ENCODE data around the gene TSPYL1. TPM values are rescaled to one million over a fixed set of nuclear protein-coding genes. Genes with fewer than 3 reads are reported as not detected.

The TSPYL1 gene
- total and polyA plus RNA-seq, 9 of the 15 experiments (the other 6 are each of a cell fraction or from before 2014, with no cell fraction given): 23.1 to 56.8 (median 37.9) TPM

- Histone ChIP-seq H4K20me1 (replicated peaks; ENCODE audit: control insufficient read depth, insufficient read depth, low read length) (peaks cover 4% of the 10 kb centered on the region; the same call in 1 of the 2 replicates), H3K9ac (ENCODE audit: insufficient read depth in 1 of 2, low read depth in 2 of 2, low read length in 2 of 2) (no peak overlapping the region), H2AFZ (ENCODE audit: low read depth, low read length) (no peak overlapping the region), H3K79me2 (ENCODE audit: control insufficient read depth, insufficient read depth, low read length) (peaks cover 34% of the 10 kb centered on the region), H3K27me3 (ENCODE audit: control insufficient read depth in 2 of 2, insufficient read depth in 2 of 2, low read length in 2 of 2) (no peaks in the 10 kb centered on the region), H3K36me3 (ENCODE audit: control insufficient read depth, insufficient read depth, low read length) (peaks cover 2% of the 10 kb centered on the region; the same call in 1 of the 3 replicates), H3K4me2 (ENCODE audit: insufficient read depth, low read length) (no peak overlapping the region), H3K4me3 (no peak overlapping the region), H3K9me1 (ENCODE audit: control insufficient read depth, insufficient read depth, low read length) (no peaks in the 10 kb centered on the region), H3K9me3 (replicated peaks; ENCODE audit: control insufficient read depth, insufficient read depth, low read depth, low read length) (no peaks in the 10 kb centered on the region), H3K4me1 (replicated peaks in 1 of 2; ENCODE audit: control insufficient read depth in 2 of 2, insufficient read depth in 2 of 2, low read length in 2 of 2) (peaks cover 3 to 18% of the 10 kb centered on the region in 2 experiments; a peak in 4 of 5 replicates), H3K27ac (ENCODE audit: extremely low read depth, low read depth, low read length) (no peak overlapping the region)
- in situ Hi-C loops (cut with MboI) (no loop called here), intact Hi-C loops (cut with micrococcal nuclease) (no loop called here)
- ATAC-seq (no peak), FAIRE-seq (no peak), DNase-seq (ENCODE audit: extremely low read depth in 1 of 4, low spot score in 3 of 4) (no peak)
- no TSS peak for BruUV-seq (replicated peaks)
- ChIA-PET CTCF (ENCODE audit: low intra/inter-chr PET ratio) (interaction anchor here (0.6 kb wide), 1 partner anchor 1142 kb away, joined by 3 read pairs; no protein-coding TSS in a partner anchor), POLR2A (no interaction called here)
- 91% methylated on average over 2 of the region's 2 CpGs for WGBS (ENCODE audit: insufficient coverage, low coverage, missing lambda C conversion rate)
- TF ChIP-seq ZNF316 (IDR thresholded peaks at IDR 0.05) (0 out of 2 replicates have a peak, but pooled peaks have one; percentile 3), SAP30 (IDR thresholded peaks at IDR 0.05; ENCODE audit: borderline replicate concordance, insufficient read depth, low read depth, low read length, poor library complexity, severe bottlenecking) (no peak)
These were observed 31.2 kb downstream of the TSPYL1 start for GRCh38 chr6:116248577-116248976.

GRCh38 chr6:116247285-116247684 is 32.4 kb downstream of the TSPYL1 start:
- no peak overlapping the region for H3K4me3 ChIP-seq
- H3K36me3 ChIP-seq (ENCODE audit: control insufficient read depth, insufficient read depth, low read length): peaks cover 2% of the 10 kb centered on the region; the same call in 1 of the 3 replicates
- no peak for DNase-seq (ENCODE audit: extremely low read depth in 1 of 4, low spot score in 3 of 4)
- H3K9me3 ChIP-seq (replicated peaks; ENCODE audit: control insufficient read depth, insufficient read depth, low read depth, low read length): no peaks in the 10 kb centered on the region
- H3K9ac ChIP-seq (ENCODE audit: insufficient read depth in 1 of 2, low read depth in 2 of 2, low read length in 2 of 2): no peak overlapping the region
- no peak overlapping the region for H3K4me2 ChIP-seq (ENCODE audit: insufficient read depth, low read length)
- ATAC-seq: no peak
- in situ Hi-C loops (cut with MboI) (no loop called here), intact Hi-C loops (cut with micrococcal nuclease) (no loop called here)
- CTCF ChIA-PET (ENCODE audit: low intra/inter-chr PET ratio): no interaction called here
- H3K4me1 ChIP-seq (replicated peaks in 1 of 2; ENCODE audit: control insufficient read depth in 2 of 2, insufficient read depth in 2 of 2, low read length in 2 of 2): peaks cover 0 to 18% of the 10 kb centered on the region in 2 experiments; a peak in 3 of 5 replicates
- H3K27ac ChIP-seq (ENCODE audit: extremely low read depth, low read depth, low read length): no peak overlapping the region
- no peak for FAIRE-seq
- peaks cover 21% of the 10 kb centered on the region for H3K79me2 ChIP-seq (ENCODE audit: control insufficient read depth, insufficient read depth, low read length)
- no peak for TF ChIP-seq TAF9B (IDR thresholded peaks at IDR 0.05; ENCODE audit: partially characterized antibody)
- no peak for TF ChIP-seq TAL1 (IDR thresholded peaks at IDR 0.05)
- TF ChIP-seq ZBTB33 (CRISPR knock-in tag; IDR thresholded peaks at IDR 0.05): no peak
- no peak for TF ChIP-seq THRA (IDR thresholded peaks at IDR 0.05)
- no peak for TF ChIP-seq KDM1A (IDR thresholded peaks at IDR 0.05)
- POLR2A ChIA-PET: no interaction called here
- peaks cover 4% of the 10 kb centered on the region; the same call in 1 of the 2 replicates for H4K20me1 ChIP-seq (replicated peaks; ENCODE audit: control insufficient read depth, insufficient read depth, low read length)
- H2AFZ ChIP-seq (ENCODE audit: low read depth, low read length): no peak overlapping the region
- no peaks in the 10 kb centered on the region for H3K9me1 ChIP-seq (ENCODE audit: control insufficient read depth, insufficient read depth, low read length)
- BruUV-seq (replicated peaks): no TSS peak
- no peaks in the 10 kb centered on the region for H3K27me3 ChIP-seq (ENCODE audit: control insufficient read depth in 2 of 2, insufficient read depth in 2 of 2, low read length in 2 of 2)

All from K562 (cell line).